ENCODE measurements around the gene ZBTB7B. TPM values are rescaled to one million over a fixed set of nuclear protein-coding genes. Genes with fewer than 3 reads are reported as not detected.

Gene ZBTB7B
- total RNA-seq, 2 experiments from 2014 or later: 22.8 to 25.1 TPM

GRCh38 chr1:155044365-155044764 lies 41.8 kb downstream of the ZBTB7B start:
- ChIA-PET POLR2A (interaction anchor here (0.6 to 1.2 kb wide), 2 partner anchors 20 to 89 kb away, joined by 3 read pairs; no protein-coding TSS in a partner anchor), CTCF (interaction anchor here (0.7 to 3.5 kb wide), 11 partner anchors 10 to 375 kb away, joined by 3 to 38 read pairs (median 4); partner anchors contain the start of genes EFNA4 and FLAD1)
- Mint-ChIP-seq H3K36me3 (ENCODE audit: low read depth) (no peaks in the 10 kb centered on the region), H3K4me1 (ENCODE audit: low read depth) (peaks cover 9% of the 10 kb centered on the region), H3K27ac (no peak overlapping the region), H3K4me3 (no peak overlapping the region), H3K9me3 (no peaks in the 10 kb centered on the region), H3K27me3 (no peaks in the 10 kb centered on the region)
- intact Hi-C loops (cut with DNase I, micrococcal nuclease): no loop called here
- no peaks in the 10 kb centered on the region for H3K27me3 ChIP-seq (ENCODE audit: control insufficient read depth in 1 of 2, insufficient read depth in 2 of 2, low read length in 2 of 2)
- H3K9me3 ChIP-seq (ENCODE audit: control insufficient read depth in 1 of 2, insufficient read depth in 1 of 2, low read length in 2 of 2): no peaks in the 10 kb centered on the region
- H3K36me3 ChIP-seq (ENCODE audit: insufficient read depth, low read length): no peaks in the 10 kb centered on the region
- DNase-seq: no peak
- TF ChIP-seq, protein P1, sequence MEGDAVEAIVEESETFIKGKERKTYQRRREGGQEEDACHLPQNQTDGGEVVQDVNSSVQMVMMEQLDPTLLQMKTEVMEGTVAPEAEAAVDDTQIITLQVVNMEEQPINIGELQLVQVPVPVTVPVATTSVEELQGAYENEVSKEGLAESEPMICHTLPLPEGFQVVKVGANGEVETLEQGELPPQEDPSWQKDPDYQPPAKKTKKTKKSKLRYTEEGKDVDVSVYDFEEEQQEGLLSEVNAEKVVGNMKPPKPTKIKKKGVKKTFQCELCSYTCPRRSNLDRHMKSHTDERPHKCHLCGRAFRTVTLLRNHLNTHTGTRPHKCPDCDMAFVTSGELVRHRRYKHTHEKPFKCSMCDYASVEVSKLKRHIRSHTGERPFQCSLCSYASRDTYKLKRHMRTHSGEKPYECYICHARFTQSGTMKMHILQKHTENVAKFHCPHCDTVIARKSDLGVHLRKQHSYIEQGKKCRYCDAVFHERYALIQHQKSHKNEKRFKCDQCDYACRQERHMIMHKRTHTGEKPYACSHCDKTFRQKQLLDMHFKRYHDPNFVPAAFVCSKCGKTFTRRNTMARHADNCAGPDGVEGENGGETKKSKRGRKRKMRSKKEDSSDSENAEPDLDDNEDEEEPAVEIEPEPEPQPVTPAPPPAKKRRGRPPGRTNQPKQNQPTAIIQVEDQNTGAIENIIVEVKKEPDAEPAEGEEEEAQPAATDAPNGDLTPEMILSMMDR (IDR thresholded peaks at IDR 0.05): no peak
- H3K4me1 ChIP-seq (ENCODE audit: insufficient read depth, low read length): peaks cover 4% of the 10 kb centered on the region
- H3K4me3 ChIP-seq (ENCODE audit: low read length): no peak overlapping the region
- no peak overlapping the region for H3K27ac ChIP-seq (ENCODE audit: low read depth in 1 of 2, low read length in 2 of 2)
- ATAC-seq (ENCODE audit: poor library complexity): no peak

- Histone ChIP-seq H3K4me3 (ENCODE audit: low read length) (no peak overlapping the region), H3K27ac (ENCODE audit: low read depth in 1 of 2, low read length in 2 of 2) (no peak overlapping the region), H3K27me3 (ENCODE audit: control insufficient read depth in 1 of 2, insufficient read depth in 2 of 2, low read length in 2 of 2) (no peaks in the 10 kb centered on the region), H3K36me3 (ENCODE audit: insufficient read depth, low read length) (no peaks in the 10 kb centered on the region), H3K9me3 (ENCODE audit: control insufficient read depth in 1 of 2, insufficient read depth in 1 of 2, low read length in 2 of 2) (no peaks in the 10 kb centered on the region), H3K4me1 (ENCODE audit: insufficient read depth, low read length) (peaks cover 7% of the 10 kb centered on the region)
- TF ChIP-seq, protein P1 (IDR thresholded peaks at IDR 0.05): peak; percentile 72
- H3K9me3 Mint-ChIP-seq: no peaks in the 10 kb centered on the region
- peak; percentile 42 to 85 (median 52) for DNase-seq
- H3K27ac Mint-ChIP-seq: no peak overlapping the region
- ChIA-PET CTCF (interaction anchor here (0.7 to 3.5 kb wide), 11 partner anchors 9 to 375 kb away, joined by 3 to 38 read pairs (median 3); partner anchors contain the start of genes EFNA4 and FLAD1), POLR2A (interaction anchor here (1.2 kb wide), 1 partner anchor 90 kb away, joined by 3 read pairs; no protein-coding TSS in a partner anchor)
- H3K27me3 Mint-ChIP-seq: no peaks in the 10 kb centered on the region
- peak; percentile 93 for ATAC-seq (ENCODE audit: poor library complexity)
- peaks cover 9% of the 10 kb centered on the region for H3K4me1 Mint-ChIP-seq (ENCODE audit: low read depth)
- no peak overlapping the region for H3K4me3 Mint-ChIP-seq
- intact Hi-C loops (cut with DNase I, micrococcal nuclease): loop anchor here (1.0 to 5.0 kb wide), 3 partner anchors 16 to 122 kb away; no protein-coding TSS in a partner anchor
- H3K36me3 Mint-ChIP-seq (ENCODE audit: low read depth): no peaks in the 10 kb centered on the region
These were observed 42.4 kb downstream of the ZBTB7B start for GRCh38 chr1:155044812-155045657.

DNA sequence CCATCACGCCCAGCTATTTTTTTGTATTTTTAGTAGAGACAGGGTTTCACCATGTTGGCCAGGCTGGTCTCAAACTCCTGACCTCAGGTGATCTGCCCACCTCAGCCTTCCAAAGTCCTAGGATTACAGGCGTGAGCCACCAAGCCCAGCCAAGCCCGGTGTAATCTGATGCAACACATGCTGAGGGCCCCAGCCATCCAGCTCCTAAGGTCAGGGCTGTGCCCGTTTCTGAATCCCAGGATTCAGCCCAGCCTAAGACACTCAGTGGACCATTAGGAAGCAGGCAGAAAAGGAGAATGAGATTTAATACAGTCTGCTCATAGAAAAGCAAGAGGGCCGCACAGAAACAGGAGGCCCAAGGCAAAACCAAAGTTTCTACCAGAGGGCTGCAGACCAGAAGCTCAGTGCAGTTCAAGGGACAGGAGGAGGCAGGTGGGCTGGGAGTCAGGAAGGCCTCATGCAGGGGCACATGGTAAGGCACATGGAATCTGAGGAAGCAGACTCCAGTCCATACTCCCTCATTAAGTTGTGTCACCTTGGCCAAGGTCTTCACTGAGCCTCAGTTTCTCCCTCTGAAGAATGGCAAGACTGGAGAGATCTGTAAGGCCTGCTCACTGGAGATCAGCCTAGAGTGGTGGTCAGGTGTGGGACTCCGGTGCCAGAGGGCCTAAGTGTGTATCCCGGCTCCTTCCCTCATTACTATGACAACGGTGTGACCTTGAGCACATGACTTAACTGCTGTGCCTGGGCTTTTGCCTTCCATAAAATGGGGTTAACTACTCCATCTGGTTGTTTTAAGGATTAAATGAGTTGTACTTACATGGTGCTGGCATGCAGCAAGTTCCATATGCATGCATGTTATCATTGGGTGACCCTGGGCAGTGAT lies 46.1 kb downstream of the ZBTB7B start:
- no peak overlapping the region for H3K27ac Mint-ChIP-seq
- TF ChIP-seq, protein P1 (IDR thresholded peaks at IDR 0.05): no peak
- CTCF ChIA-PET: interaction anchor here (0.9 kb wide), 1 partner anchor 13 kb away, joined by 3 read pairs; no protein-coding TSS in a partner anchor

More for the DNA sequence above, 46.1 kb downstream of the ZBTB7B start:
- Histone ChIP-seq H3K27me3 (ENCODE audit: control insufficient read depth in 1 of 2, insufficient read depth in 2 of 2, low read length in 2 of 2) (no peaks in the 10 kb centered on the region), H3K27ac (ENCODE audit: low read depth in 1 of 2, low read length in 2 of 2) (no peak overlapping the region), H3K4me1 (ENCODE audit: insufficient read depth, low read length) (peaks cover 38% of the 10 kb centered on the region), H3K9me3 (ENCODE audit: control insufficient read depth in 1 of 2, insufficient read depth in 1 of 2, low read length in 2 of 2) (no peaks in the 10 kb centered on the region), H3K36me3 (ENCODE audit: insufficient read depth, low read length) (no peaks in the 10 kb centered on the region), H3K4me3 (ENCODE audit: low read length) (no peak overlapping the region)
- intact Hi-C loops (cut with DNase I, micrococcal nuclease): loop anchor here in 1 of 2 experiments (5.0 kb wide), 1 partner anchor 119 kb away; no protein-coding TSS in a partner anchor
- H3K4me3 Mint-ChIP-seq: peak overlapping the region; percentile 91
- no peaks in the 10 kb centered on the region for H3K27me3 Mint-ChIP-seq
- no peak for ATAC-seq (ENCODE audit: poor library complexity)
- no peak for DNase-seq
- POLR2A ChIA-PET: no interaction called here
- H3K9me3 Mint-ChIP-seq: no peaks in the 10 kb centered on the region
- no peaks in the 10 kb centered on the region for H3K36me3 Mint-ChIP-seq (ENCODE audit: low read depth)
- peaks cover 35% of the 10 kb centered on the region for H3K4me1 Mint-ChIP-seq (ENCODE audit: low read depth)

Measured in CD4-positive, alpha-beta T cell (primary cell).